A673 (cell line): ENCODE measurements around the gene DNAJC10.

ENCODE experiments used
- CTCF ChIP-seq: fragments of 300-800, 200-600 bp; sonication (generic); conservative IDR thresholded peaks from 2 replicates; pipeline ENCODE4 v1.5.1; 2017; ENCODE audit warnings: low read depth, mild to moderate bottlenecking, antibody characterized with exemption, low read length, moderate library complexity, mixed read lengths
- EZH2 ChIP-seq: fragments of 200-600 bp; sonication (generic); IDR thresholded peaks from 2 replicates; pipeline ENCODE4 v1.6.1; 2017; ENCODE audit warnings: borderline replicate concordance, low read depth, mild to moderate bottlenecking, mixed read lengths, antibody characterized with exemption, low read length; ENCODE audit not compliant: poor library complexity, severe bottlenecking

- no peak for TF ChIP-seq EZH2
- peak; percentile 50 for TF ChIP-seq CTCF
Observed at GRCh38 chr2:182767578-182767977, 51.5 kb downstream of the DNAJC10 start.
